ENCODE measurements around the gene UBE2O. TPM values are rescaled to one million over a fixed set of nuclear protein-coding genes. Genes with fewer than 3 reads are reported as not detected.
A peak's percentile ranks its signal among the peaks of the same experiment; 100 is the strongest.
"Not testable (repeated sequence)": the region's sequence is repeated elsewhere in the genome, so short reads cannot be mapped to it uniquely, and the experiment has no call there.

Gene UBE2O
- polyA plus RNA-seq, 1 of the 3 experiments (the other 2 are of a cell fraction) = 25.4 TPM

- peaks cover 7 to 10% of the 10 kb centered on the region in 2 experiments; a peak in 2 of 4 replicates for H3K4me1 ChIP-seq (ENCODE audit: control insufficient read depth in 1 of 2, insufficient read depth in 2 of 2, low read depth in 1 of 2, low read length in 1 of 2)
- H2AFZ ChIP-seq (ENCODE audit: low read depth) = no peak overlapping the region
- H3K9me2 ChIP-seq = no peaks in the 10 kb centered on the region
- no peaks in the 10 kb centered on the region for H3K9me3 ChIP-seq
- H3K4me3 ChIP-seq (ENCODE audit: low read depth in 2 of 2, low read length in 1 of 2) = peak overlapping the region in 1 of 2 experiments; percentile 87; a peak in 2 of 4 replicates
- peaks cover 54% of the 10 kb centered on the region for H3K79me2 ChIP-seq (ENCODE audit: insufficient read depth)
- H3K4me2 ChIP-seq = peak overlapping the region; percentile 75
- H3K27ac ChIP-seq (ENCODE audit: low read depth in 2 of 2, low read length in 1 of 2) = peak overlapping the region in 1 of 2 experiments; percentile 30; a peak in 1 of 4 replicates
- no peaks in the 10 kb centered on the region for H4K20me1 ChIP-seq (ENCODE audit: insufficient read depth)
- WGBS (ENCODE audit: low lambda C conversion rate) = 86% methylated on average over 9 of the region's 9 CpGs
- peaks cover 19% of the 10 kb centered on the region for H3F3A ChIP-seq (replicated peaks; ENCODE audit: insufficient read depth)
- TF ChIP-seq TEAD4 (IDR thresholded peaks at IDR 0.05; ENCODE audit: borderline replicate concordance, insufficient read depth) (no peak), SMC3 (IDR thresholded peaks at IDR 0.05; ENCODE audit: low read depth, low read length) (no peak), GATA2 (CRISPR knock-in tag; IDR thresholded peaks at IDR 0.05) (no peak)
- ChIA-PET POLR2A (interaction anchor here (4.9 kb wide), 1 partner anchor 33 kb away, joined by 39 read pairs; the partner anchor contains the start of gene SPHK1), CTCF (interaction anchor here (0.8 to 8.3 kb wide), 9 partner anchors 7 to 155 kb away, joined by 3 to 128 read pairs (median 10); partner anchors contain the start of gene SPHK1)
- no peak for DNase-seq
- H3K36me3 ChIP-seq (replicated peaks in 1 of 2; ENCODE audit: control insufficient read depth in 1 of 2, insufficient read depth in 2 of 2, low read length in 1 of 2) = peaks cover 5 to 19% of the 10 kb centered on the region in 2 experiments
- H3K9ac ChIP-seq = peak overlapping the region; percentile 4; the same call in 1 of the 2 replicates
- no peaks in the 10 kb centered on the region for H3K27me3 ChIP-seq (ENCODE audit: insufficient read depth)
These were observed 101.4 kb downstream of the UBE2O start for GRCh38 chr17:76351526-76352071.

- no peaks in the 10 kb centered on the region for H3K27me3 ChIP-seq (ENCODE audit: insufficient read depth)
- H3K36me3 ChIP-seq (replicated peaks in 1 of 2; ENCODE audit: control insufficient read depth in 1 of 2, insufficient read depth in 2 of 2, low read length in 1 of 2) = peaks cover 12 to 25% of the 10 kb centered on the region in 2 experiments
- WGBS (ENCODE audit: low lambda C conversion rate) = 97% methylated on average over 5 of the region's 5 CpGs
- H3K27ac ChIP-seq (ENCODE audit: low read depth in 2 of 2, low read length in 1 of 2) = no peak overlapping the region
- peaks cover 7 to 10% of the 10 kb centered on the region in 2 experiments; a peak in 2 of 4 replicates for H3K4me1 ChIP-seq (ENCODE audit: control insufficient read depth in 1 of 2, insufficient read depth in 2 of 2, low read depth in 1 of 2, low read length in 1 of 2)
- H3K4me3 ChIP-seq (ENCODE audit: low read depth in 2 of 2, low read length in 1 of 2) = no peak overlapping the region
- TF ChIP-seq NRF1 (IDR thresholded peaks at IDR 0.05; ENCODE audit: low read depth, low read length) = no peak
- no peak for TF ChIP-seq FOSL2 (IDR thresholded peaks at IDR 0.05; ENCODE audit: borderline replicate concordance, low read depth)
- no peak for TF ChIP-seq FOXM1 (IDR thresholded peaks at IDR 0.05; ENCODE audit: low read depth)
- TF ChIP-seq NFIC (IDR thresholded peaks at IDR 0.05; ENCODE audit: borderline replicate concordance) = no peak
- TF ChIP-seq MEF2A (IDR thresholded peaks at IDR 0.05; ENCODE audit: borderline replicate concordance, low read depth) = no peak
- TF ChIP-seq FOXJ3 (CRISPR knock-in tag; IDR thresholded peaks at IDR 0.05) = no peak
- no peak for TF ChIP-seq RXRA (IDR thresholded peaks at IDR 0.05; ENCODE audit: borderline replicate concordance, low read depth)
- TF ChIP-seq PBX3 (IDR thresholded peaks at IDR 0.05) = no peak
- TF ChIP-seq TEAD4 (IDR thresholded peaks at IDR 0.05; ENCODE audit: borderline replicate concordance, insufficient read depth) = no peak
- H3K9ac ChIP-seq = no peak overlapping the region
- peaks cover 54% of the 10 kb centered on the region for H3K79me2 ChIP-seq (ENCODE audit: insufficient read depth)
- no peak overlapping the region for H3K4me2 ChIP-seq
- H3K9me3 ChIP-seq = no peaks in the 10 kb centered on the region
- no peak for DNase-seq
- H2AFZ ChIP-seq (ENCODE audit: low read depth) = no peak overlapping the region
- no peaks in the 10 kb centered on the region for H4K20me1 ChIP-seq (ENCODE audit: insufficient read depth)
- POLR2A ChIA-PET = no interaction called here
- CTCF ChIA-PET = interaction anchor here (0.8 to 8.3 kb wide), 3 partner anchors 36 to 156 kb away, joined by 3 to 128 read pairs (median 5); partner anchors contain the start of gene SPHK1
- peaks cover 19% of the 10 kb centered on the region for H3F3A ChIP-seq (replicated peaks; ENCODE audit: insufficient read depth)
- H3K9me2 ChIP-seq = no peaks in the 10 kb centered on the region
These were observed 102.5 kb downstream of the UBE2O start for GRCh38 chr17:76350463-76350862.

- Histone ChIP-seq H3K36me3 (replicated peaks in 1 of 2; ENCODE audit: control insufficient read depth in 1 of 2, insufficient read depth in 2 of 2, low read length in 1 of 2) (peaks cover 17 to 48% of the 10 kb centered on the region in 2 experiments), H3F3A (replicated peaks; ENCODE audit: insufficient read depth) (peaks cover 16% of the 10 kb centered on the region), H3K79me2 (ENCODE audit: insufficient read depth) (peaks cover 43% of the 10 kb centered on the region)
- H3K9ac ChIP-seq; H3K9me3 ChIP-seq; H2AFZ ChIP-seq (ENCODE audit: low read depth); H3K27ac ChIP-seq (ENCODE audit: low read depth in 2 of 2, low read length in 1 of 2); H3K9me2 ChIP-seq; POLR2A ChIA-PET; H3K4me1 ChIP-seq (ENCODE audit: control insufficient read depth in 1 of 2, insufficient read depth in 2 of 2, low read depth in 1 of 2, low read length in 1 of 2); H3K4me2 ChIP-seq; H4K20me1 ChIP-seq (ENCODE audit: insufficient read depth); H3K27me3 ChIP-seq (ENCODE audit: insufficient read depth); DNase-seq; H3K4me3 ChIP-seq (ENCODE audit: low read depth in 2 of 2, low read length in 1 of 2): not testable (repeated sequence)
- 98% methylated on average over 11 of the region's 11 CpGs for WGBS (ENCODE audit: low lambda C conversion rate)
- CTCF ChIA-PET = interaction anchor here (2.9 to 3.8 kb wide), 2 partner anchors 38 to 51 kb away, joined by 12 to 19 read pairs; partner anchors contain the start of gene SPHK1
These were observed 106.0 kb downstream of the UBE2O start for GRCh38 chr17:76346936-76347335.

Data from SK-N-SH (cell line).